BJ (cell line): ENCODE data around the gene CCDC50. TPM values are rescaled to one million over a fixed set of nuclear protein-coding genes. Genes with fewer than 3 reads are reported as not detected.
A peak's percentile ranks its signal among the peaks of the same experiment; 100 is the strongest.

Experiments used
- CTCF ChIA-PET: fragments of 350-600 bp; formaldehyde crosslinking; extraction: SDS; loops from one replicate; lab custom pipeline; 2021; ENCODE audit warnings: antibody characterized with exemption, inconsistent platforms; lab: Yijun Ruan, JAX
- POLR2A ChIA-PET: fragments of 300-600 bp; sonication (Branson Sonifier 250); formaldehyde crosslinking; extraction: SDS; loops from one replicate; lab custom pipeline; 2021; ENCODE audit warnings: antibody characterized with exemption; lab: Charles Lee
- DNase-seq: peaks from one replicate; pipeline ENCODE4 v3.0.0-alpha.2; 2011; ENCODE audit warnings: low read depth
- H3K27me3 ChIP-seq: 2 replicates; pipeline ENCODE4 v1.6.0; 2011; ENCODE audit warnings: low read length; ENCODE audit not compliant: control insufficient read depth, insufficient read depth
- H3K36me3 ChIP-seq: 2 replicates; pipeline ENCODE4 v1.5.1; 2011; ENCODE audit warnings: low read length; ENCODE audit not compliant: control insufficient read depth, insufficient read depth
- H3K4me3 ChIP-seq: 2 replicates; pipeline ENCODE4 v1.5.1; 2011; ENCODE audit warnings: low read depth, mild to moderate bottlenecking, control low read depth, low read length
- polyA plus RNA-seq: library from polyadenylated mRNA; depleted of rRNA; stranded (reverse); fragments of >200 nt; gene quantifications from 2 replicates; pipeline ENCODE4 v1.2.3, GENCODE V29; 2011
- TF ChIP-seq, protein P1 (sequence below): IDR thresholded peaks from 2 replicates; pipeline ENCODE4 v1.5.1; 2011; ENCODE audit warnings: low read depth, mild to moderate bottlenecking, control low read depth, inconsistent platforms, low read length, moderate library complexity; ENCODE audit not compliant: insufficient read depth

Gene CCDC50
- polyA plus RNA-seq, 1 experiment: 43.9 TPM

DNA sequence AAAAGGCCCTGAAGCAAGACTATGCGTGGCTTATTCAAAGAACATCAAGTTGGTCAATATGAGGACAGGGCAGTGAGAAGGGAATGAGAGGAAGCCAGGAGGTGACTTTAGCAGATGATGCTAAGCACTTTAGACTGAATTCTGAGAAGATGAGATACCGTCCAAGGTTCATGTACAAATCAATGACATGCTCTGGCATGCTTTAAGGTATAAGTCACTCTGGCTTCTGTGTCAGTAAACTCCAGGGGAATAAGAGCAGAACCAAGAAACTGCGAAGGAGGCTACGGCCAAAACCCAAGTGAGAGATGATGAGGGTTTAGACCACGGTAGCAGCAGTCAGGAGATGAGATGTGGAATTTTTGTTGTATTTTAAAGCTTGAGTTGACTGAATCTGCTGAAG lies 8.9 kb upstream of the CCDC50 start:
- DNase-seq: no peak
- Histone ChIP-seq H3K27me3 (no peaks in the 10 kb centered on the region), H3K4me3 (no peak overlapping the region), H3K36me3 (no peaks in the 10 kb centered on the region)
- TF ChIP-seq, protein P1, sequence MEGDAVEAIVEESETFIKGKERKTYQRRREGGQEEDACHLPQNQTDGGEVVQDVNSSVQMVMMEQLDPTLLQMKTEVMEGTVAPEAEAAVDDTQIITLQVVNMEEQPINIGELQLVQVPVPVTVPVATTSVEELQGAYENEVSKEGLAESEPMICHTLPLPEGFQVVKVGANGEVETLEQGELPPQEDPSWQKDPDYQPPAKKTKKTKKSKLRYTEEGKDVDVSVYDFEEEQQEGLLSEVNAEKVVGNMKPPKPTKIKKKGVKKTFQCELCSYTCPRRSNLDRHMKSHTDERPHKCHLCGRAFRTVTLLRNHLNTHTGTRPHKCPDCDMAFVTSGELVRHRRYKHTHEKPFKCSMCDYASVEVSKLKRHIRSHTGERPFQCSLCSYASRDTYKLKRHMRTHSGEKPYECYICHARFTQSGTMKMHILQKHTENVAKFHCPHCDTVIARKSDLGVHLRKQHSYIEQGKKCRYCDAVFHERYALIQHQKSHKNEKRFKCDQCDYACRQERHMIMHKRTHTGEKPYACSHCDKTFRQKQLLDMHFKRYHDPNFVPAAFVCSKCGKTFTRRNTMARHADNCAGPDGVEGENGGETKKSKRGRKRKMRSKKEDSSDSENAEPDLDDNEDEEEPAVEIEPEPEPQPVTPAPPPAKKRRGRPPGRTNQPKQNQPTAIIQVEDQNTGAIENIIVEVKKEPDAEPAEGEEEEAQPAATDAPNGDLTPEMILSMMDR: no peak
- ChIA-PET CTCF (no interaction called here), POLR2A (no interaction called here)

- DNase-seq: no peak
- CTCF ChIA-PET: no interaction called here
- no peaks in the 10 kb centered on the region for H3K36me3 ChIP-seq
- TF ChIP-seq, protein P1: no peak
- no peak overlapping the region for H3K4me3 ChIP-seq
- POLR2A ChIA-PET: no interaction called here
- H3K27me3 ChIP-seq: no peaks in the 10 kb centered on the region
These were observed 8.0 kb upstream of the CCDC50 start for GRCh38 chr3:191321019-191321767.

DNA sequence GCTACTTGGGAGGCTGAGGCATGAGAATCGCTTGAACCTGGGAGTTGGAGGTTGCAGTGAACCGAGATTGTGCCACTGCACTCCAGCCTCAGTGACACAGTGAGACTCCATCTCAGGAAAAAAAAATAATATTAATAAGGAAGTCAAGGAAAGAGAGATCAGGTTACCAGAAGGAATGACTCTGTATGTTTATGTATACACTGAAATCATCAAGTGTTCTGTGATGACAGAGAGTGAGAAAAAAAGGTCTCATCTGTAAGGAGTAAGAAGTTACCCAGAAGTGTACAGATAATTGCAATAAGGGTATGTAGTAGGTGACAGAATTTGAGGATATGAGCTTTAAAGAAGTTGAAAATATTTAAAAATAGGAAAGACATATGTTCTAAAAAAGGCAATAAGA lies 4.3 kb upstream of the CCDC50 start:
- POLR2A ChIA-PET: no interaction called here
- H3K4me3 ChIP-seq: no peak overlapping the region
- TF ChIP-seq, protein P1: no peak
- CTCF ChIA-PET: interaction anchor here (0.8 to 1.0 kb wide), 2 partner anchors 66 to 80 kb away, joined by 3 read pairs; no protein-coding TSS in a partner anchor
- DNase-seq: no peak
- no peaks in the 10 kb centered on the region for H3K27me3 ChIP-seq
- H3K36me3 ChIP-seq: no peaks in the 10 kb centered on the region

DNA sequence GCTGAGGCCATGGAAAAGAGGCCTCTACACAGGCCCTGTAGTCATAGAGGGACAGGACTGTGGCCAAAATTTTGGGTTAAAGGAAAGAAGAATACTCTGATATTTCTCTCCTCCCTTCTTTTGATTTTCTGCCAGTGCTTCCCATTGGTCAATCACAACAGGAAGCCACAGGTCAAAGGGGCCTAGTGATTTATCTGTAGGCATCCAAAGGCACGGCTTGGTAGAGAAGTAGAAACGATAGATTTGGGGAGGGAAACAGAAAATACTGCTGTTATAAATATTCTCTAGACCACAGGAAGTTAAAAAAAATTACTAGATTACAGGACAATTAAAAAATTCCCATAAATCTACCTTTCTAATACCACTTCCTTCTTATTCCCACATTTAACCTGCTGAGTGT lies 1.7 kb upstream of the CCDC50 start:
- no peaks in the 10 kb centered on the region for H3K36me3 ChIP-seq
- no peak overlapping the region for H3K4me3 ChIP-seq
- ChIA-PET CTCF (no interaction called here), POLR2A (no interaction called here)
- no peaks in the 10 kb centered on the region for H3K27me3 ChIP-seq
- TF ChIP-seq, protein P1: no peak
- no peak for DNase-seq

- CTCF ChIA-PET: no interaction called here
- TF ChIP-seq, protein P1: no peak
- no peaks in the 10 kb centered on the region for H3K27me3 ChIP-seq
- DNase-seq: no peak
- POLR2A ChIA-PET: no interaction called here
- H3K4me3 ChIP-seq: peak overlapping the region; percentile 84
- H3K36me3 ChIP-seq: no peaks in the 10 kb centered on the region
These were observed 722 bp upstream of the CCDC50 start for GRCh38 chr3:191328383-191328961.
